Parathyroid adenoma (tissue), 2 donors: ENCODE measurements around the gene SLC16A10.

Source experiments
- H2AFZ ChIP-seq: fragments of 300-600 bp; sonication (generic); one replicate; pipeline ENCODE4 v1.7.0; 2017; ENCODE audit warnings: antibody characterized with exemption, mild to moderate bottlenecking
- H3K27ac ChIP-seq: fragments of 300-600 bp; sonication (generic); one replicate; pipeline ENCODE4 v1.7.0; 2017
- H3K27me3 ChIP-seq: fragments of 300-600 bp; sonication (generic); one replicate; pipeline ENCODE4 v1.7.0; 2017; ENCODE audit warnings: low read length; ENCODE audit not compliant: control insufficient read depth, insufficient read depth
- H3K36me3 ChIP-seq: fragments of 300-600 bp; sonication (generic); one replicate; pipeline ENCODE4 v1.7.0; 2017; ENCODE audit warnings: low read length; ENCODE audit not compliant: control insufficient read depth, insufficient read depth
- H3K4me1 ChIP-seq: fragments of 300-600 bp; sonication (generic); one replicate; pipeline ENCODE4 v1.7.0; 2017; ENCODE audit warnings: control low read depth
- H3K4me2 ChIP-seq: fragments of 300-600 bp; sonication (generic); one replicate; pipeline ENCODE4 v1.7.0; 2017; ENCODE audit warnings: low read length
- H3K4me3 ChIP-seq: fragments of 300-600 bp; sonication (generic); one replicate; pipeline ENCODE4 v1.7.0; 2017; ENCODE audit warnings: low read depth, low read length
- H3K79me2 ChIP-seq: fragments of 300-600 bp; sonication (generic); one replicate; pipeline ENCODE4 v1.7.0; 2017; ENCODE audit warnings: control low read depth
- H3K9ac ChIP-seq: fragments of 300-600 bp; sonication (generic); one replicate; pipeline ENCODE4 v1.7.0; 2017; ENCODE audit warnings: mild to moderate bottlenecking
- H3K9me3 ChIP-seq: fragments of 300-600 bp; sonication (generic); one replicate; pipeline ENCODE4 v1.7.0; 2017; ENCODE audit warnings: low read length; ENCODE audit not compliant: control insufficient read depth
- TF ChIP-seq, protein P1 (sequence below): fragments of 300-600 bp; sonication (generic); IDR thresholded peaks from one replicate; pipeline ENCODE4 v1.7.0; 2017; ENCODE audit warnings: antibody characterized with exemption, mild to moderate bottlenecking
- donor health status: primary hyperparathyroidism.

Gene SLC16A10

GRCh38 chr6:111210194-111210728 is 123.0 kb downstream of the SLC16A10 start:
- H3K79me2 ChIP-seq: no peaks in the 10 kb centered on the region
- no peak overlapping the region for H3K4me3 ChIP-seq
- no peaks in the 10 kb centered on the region for H3K4me1 ChIP-seq
- TF ChIP-seq, protein P1, sequence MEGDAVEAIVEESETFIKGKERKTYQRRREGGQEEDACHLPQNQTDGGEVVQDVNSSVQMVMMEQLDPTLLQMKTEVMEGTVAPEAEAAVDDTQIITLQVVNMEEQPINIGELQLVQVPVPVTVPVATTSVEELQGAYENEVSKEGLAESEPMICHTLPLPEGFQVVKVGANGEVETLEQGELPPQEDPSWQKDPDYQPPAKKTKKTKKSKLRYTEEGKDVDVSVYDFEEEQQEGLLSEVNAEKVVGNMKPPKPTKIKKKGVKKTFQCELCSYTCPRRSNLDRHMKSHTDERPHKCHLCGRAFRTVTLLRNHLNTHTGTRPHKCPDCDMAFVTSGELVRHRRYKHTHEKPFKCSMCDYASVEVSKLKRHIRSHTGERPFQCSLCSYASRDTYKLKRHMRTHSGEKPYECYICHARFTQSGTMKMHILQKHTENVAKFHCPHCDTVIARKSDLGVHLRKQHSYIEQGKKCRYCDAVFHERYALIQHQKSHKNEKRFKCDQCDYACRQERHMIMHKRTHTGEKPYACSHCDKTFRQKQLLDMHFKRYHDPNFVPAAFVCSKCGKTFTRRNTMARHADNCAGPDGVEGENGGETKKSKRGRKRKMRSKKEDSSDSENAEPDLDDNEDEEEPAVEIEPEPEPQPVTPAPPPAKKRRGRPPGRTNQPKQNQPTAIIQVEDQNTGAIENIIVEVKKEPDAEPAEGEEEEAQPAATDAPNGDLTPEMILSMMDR: peak; percentile 75
- no peak overlapping the region for H3K27ac ChIP-seq
- no peaks in the 10 kb centered on the region for H3K9me3 ChIP-seq
- H3K4me2 ChIP-seq: no peak overlapping the region
- H3K36me3 ChIP-seq: no peaks in the 10 kb centered on the region
- no peak overlapping the region for H2AFZ ChIP-seq
- no peak overlapping the region for H3K9ac ChIP-seq
- H3K27me3 ChIP-seq: no peaks in the 10 kb centered on the region

- H3K9ac ChIP-seq: no peak overlapping the region
- no peaks in the 10 kb centered on the region for H3K79me2 ChIP-seq
- no peak overlapping the region for H3K27ac ChIP-seq
- no peak overlapping the region for H3K4me2 ChIP-seq
- H3K9me3 ChIP-seq: no peaks in the 10 kb centered on the region
- TF ChIP-seq, protein P1: no peak
- H2AFZ ChIP-seq: no peak overlapping the region
- no peaks in the 10 kb centered on the region for H3K4me1 ChIP-seq
- H3K36me3 ChIP-seq: no peaks in the 10 kb centered on the region
- H3K4me3 ChIP-seq: no peak overlapping the region
- H3K27me3 ChIP-seq: no peaks in the 10 kb centered on the region
Measured at GRCh38 chr6:111211411-111212030, 124.2 kb downstream of the SLC16A10 start.

DNA sequence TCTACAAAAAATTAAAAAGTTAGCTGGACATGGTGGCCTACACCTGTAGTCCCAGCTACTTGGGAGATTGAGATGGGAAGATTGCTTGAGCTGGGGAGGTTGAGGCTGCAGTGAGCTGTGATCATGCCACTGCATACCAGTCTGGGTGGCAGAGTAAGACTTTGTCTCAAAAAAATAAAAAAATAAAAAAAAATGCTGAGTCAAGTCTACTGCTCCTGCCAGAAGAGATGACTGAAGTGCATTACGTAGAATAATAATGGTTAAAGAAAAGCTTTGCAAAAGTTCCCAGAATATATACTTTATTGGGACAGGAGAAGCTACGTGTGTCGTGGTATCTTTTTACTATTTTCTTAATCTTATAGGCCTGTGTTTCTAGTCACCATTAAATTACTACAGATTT is 125.3 kb downstream of the SLC16A10 start:
- Histone ChIP-seq H3K27ac (no peak overlapping the region), H3K9ac (no peak overlapping the region), H2AFZ (no peak overlapping the region), H3K79me2 (no peaks in the 10 kb centered on the region), H3K4me1 (no peaks in the 10 kb centered on the region), H3K4me2 (no peak overlapping the region), H3K27me3 (no peaks in the 10 kb centered on the region), H3K4me3 (no peak overlapping the region), H3K9me3 (no peaks in the 10 kb centered on the region), H3K36me3 (no peaks in the 10 kb centered on the region)
- TF ChIP-seq, protein P1: no peak

GRCh38 chr6:111215131-111215530 is 127.8 kb downstream of the SLC16A10 start:
- Histone ChIP-seq H3K9me3 (no peaks in the 10 kb centered on the region), H3K9ac (no peak overlapping the region), H3K4me2 (no peak overlapping the region), H3K36me3 (no peaks in the 10 kb centered on the region), H3K4me1 (no peaks in the 10 kb centered on the region), H3K27me3 (no peaks in the 10 kb centered on the region), H2AFZ (no peak overlapping the region), H3K27ac (no peak overlapping the region), H3K4me3 (no peak overlapping the region), H3K79me2 (no peaks in the 10 kb centered on the region)
- TF ChIP-seq, protein P1: no peak

- H3K9ac ChIP-seq: no peak overlapping the region
- H3K4me3 ChIP-seq: no peak overlapping the region
- no peak overlapping the region for H2AFZ ChIP-seq
- H3K4me1 ChIP-seq: no peaks in the 10 kb centered on the region
- H3K9me3 ChIP-seq: no peaks in the 10 kb centered on the region
- H3K36me3 ChIP-seq: no peaks in the 10 kb centered on the region
- H3K4me2 ChIP-seq: no peak overlapping the region
- TF ChIP-seq, protein P1: no peak
- H3K27ac ChIP-seq: no peak overlapping the region
- no peaks in the 10 kb centered on the region for H3K27me3 ChIP-seq
- H3K79me2 ChIP-seq: no peaks in the 10 kb centered on the region
Measured at GRCh38 chr6:111219785-111220184, 132.5 kb downstream of the SLC16A10 start.
